Choroid plexus epithelial cell (primary cell): ENCODE data around the gene ADAP1.

Experiments used
- DNase-seq: peaks from one replicate; pipeline ENCODE4 v3.0.0-alpha.2; 2010; ENCODE audit warnings: low read depth
- H3K4me3 ChIP-seq: 2 replicates; pipeline ENCODE4 v1.5.1; 2011; ENCODE audit warnings: low read depth, mild to moderate bottlenecking, control low read depth, low read length, moderate library complexity
- TF ChIP-seq, protein P1 (sequence below): conservative IDR thresholded peaks from 2 replicates; pipeline ENCODE4 v1.5.1; 2011; ENCODE audit warnings: low read depth, mild to moderate bottlenecking, control low read depth, inconsistent platforms, low read length, moderate library complexity

ADAP1 gene

DNA sequence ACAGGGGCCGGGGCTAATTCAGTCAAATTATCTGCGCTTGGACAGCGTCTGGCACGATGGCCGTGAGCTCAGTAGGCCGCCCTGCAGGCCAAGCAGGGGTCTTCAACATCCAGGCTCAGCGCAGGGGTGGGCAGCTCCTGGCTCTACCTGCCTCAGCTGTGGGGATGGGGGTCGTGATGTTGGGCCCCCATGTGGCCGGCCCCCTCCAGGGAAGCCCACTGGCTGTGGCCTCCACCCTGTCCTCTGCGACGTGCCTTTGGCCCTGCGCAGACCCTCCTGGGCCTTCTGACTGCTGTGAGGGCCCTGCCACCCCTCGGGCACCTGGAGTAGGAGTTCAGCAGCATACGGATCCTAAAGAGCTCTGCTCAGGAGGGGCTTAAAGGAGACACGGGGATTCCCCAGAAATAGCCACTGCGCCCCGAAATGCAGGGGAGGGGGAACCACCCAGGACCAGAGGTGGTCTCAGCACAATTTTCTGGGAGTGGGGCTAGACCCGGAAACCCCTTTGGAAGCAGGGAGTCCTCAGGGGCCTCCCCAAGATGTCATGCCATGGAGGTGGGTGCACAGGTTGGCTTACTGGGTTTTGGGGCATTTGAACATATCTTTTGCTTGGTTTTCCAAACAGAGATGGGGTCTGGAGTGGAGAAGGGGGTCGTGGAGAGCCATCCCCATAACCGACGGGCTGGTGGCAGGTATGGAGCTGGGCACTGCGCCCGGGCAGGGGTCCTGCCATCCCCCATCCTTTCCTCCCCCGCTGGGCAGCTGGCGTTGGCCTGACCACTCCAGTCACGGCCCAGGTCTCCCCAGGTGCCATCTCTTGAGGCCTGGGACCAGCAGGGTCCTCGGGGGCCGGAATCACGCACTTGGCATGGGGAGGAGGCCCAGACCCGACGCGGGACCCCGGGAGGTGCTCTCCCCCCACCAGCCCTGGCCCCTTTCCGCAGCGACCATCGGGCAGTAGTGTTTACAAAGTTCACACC, 4.0 kb upstream of the ADAP1 start:
- DNase-seq: no peak
- H3K4me3 ChIP-seq: no peak overlapping the region
- TF ChIP-seq, protein P1, sequence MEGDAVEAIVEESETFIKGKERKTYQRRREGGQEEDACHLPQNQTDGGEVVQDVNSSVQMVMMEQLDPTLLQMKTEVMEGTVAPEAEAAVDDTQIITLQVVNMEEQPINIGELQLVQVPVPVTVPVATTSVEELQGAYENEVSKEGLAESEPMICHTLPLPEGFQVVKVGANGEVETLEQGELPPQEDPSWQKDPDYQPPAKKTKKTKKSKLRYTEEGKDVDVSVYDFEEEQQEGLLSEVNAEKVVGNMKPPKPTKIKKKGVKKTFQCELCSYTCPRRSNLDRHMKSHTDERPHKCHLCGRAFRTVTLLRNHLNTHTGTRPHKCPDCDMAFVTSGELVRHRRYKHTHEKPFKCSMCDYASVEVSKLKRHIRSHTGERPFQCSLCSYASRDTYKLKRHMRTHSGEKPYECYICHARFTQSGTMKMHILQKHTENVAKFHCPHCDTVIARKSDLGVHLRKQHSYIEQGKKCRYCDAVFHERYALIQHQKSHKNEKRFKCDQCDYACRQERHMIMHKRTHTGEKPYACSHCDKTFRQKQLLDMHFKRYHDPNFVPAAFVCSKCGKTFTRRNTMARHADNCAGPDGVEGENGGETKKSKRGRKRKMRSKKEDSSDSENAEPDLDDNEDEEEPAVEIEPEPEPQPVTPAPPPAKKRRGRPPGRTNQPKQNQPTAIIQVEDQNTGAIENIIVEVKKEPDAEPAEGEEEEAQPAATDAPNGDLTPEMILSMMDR: no peak

DNA sequence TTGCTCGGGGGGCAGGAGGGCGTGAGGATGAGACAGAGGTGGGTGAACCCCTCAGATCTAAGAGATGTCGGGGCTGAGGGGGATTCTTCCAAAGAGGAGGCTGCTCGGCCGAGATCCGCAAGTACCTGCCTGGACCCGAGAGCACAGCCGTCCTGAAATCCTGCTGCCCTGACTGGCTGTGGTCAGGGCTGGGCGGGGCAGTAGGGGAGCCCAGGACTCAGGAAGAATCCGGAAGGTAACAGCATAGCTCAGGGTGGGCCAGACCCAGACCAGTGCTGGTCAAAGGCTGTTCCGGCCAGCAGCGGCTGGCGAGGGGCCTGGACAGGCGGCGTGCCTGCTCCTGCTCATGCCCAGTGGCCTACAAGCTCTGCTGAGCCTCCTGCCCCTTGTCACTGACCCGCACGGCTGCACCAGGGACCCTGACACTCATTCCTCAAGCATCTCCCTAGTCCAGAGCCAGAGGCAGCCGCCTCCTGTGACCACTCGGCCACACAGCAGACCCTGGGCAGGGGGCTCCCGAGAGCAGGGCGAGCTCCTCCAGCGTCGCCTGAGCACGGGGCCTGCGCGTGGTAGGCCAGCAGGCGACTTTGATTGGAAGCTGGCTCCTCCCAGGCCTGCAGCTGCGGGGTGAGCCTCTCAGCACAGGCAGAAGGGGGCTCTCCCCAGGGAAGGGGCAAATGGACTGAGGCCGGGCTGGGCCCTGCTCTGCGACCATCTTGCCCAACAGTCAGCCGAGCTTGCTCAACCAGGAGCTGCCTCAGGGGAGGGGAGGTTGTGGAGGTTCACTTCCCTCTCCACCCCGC, 3.1 kb upstream of the ADAP1 start:
- DNase-seq: no peak
- TF ChIP-seq, protein P1: no peak
- H3K4me3 ChIP-seq: no peak overlapping the region

DNA sequence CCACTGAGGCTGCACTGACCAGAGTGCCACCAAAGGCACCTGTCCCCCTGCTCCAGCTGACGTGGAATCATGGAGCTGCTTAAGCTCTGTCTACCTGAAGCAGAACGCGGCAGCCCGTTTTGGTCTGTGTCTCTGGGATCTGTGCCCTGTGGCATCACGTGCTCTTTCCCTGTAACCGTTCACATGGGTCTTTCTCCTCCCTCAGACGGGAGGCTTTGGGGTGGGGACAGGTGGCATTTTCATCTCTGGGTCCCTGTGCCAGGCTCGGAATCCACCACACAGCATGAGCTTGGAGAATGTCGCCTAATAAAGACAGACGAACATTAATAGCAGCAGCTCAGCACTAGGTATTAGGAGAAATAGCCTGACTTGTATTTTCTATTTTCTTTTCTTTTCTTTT, 1.6 kb upstream of the ADAP1 start:
- no peak overlapping the region for H3K4me3 ChIP-seq
- DNase-seq: no peak
- TF ChIP-seq, protein P1: no peak

DNA sequence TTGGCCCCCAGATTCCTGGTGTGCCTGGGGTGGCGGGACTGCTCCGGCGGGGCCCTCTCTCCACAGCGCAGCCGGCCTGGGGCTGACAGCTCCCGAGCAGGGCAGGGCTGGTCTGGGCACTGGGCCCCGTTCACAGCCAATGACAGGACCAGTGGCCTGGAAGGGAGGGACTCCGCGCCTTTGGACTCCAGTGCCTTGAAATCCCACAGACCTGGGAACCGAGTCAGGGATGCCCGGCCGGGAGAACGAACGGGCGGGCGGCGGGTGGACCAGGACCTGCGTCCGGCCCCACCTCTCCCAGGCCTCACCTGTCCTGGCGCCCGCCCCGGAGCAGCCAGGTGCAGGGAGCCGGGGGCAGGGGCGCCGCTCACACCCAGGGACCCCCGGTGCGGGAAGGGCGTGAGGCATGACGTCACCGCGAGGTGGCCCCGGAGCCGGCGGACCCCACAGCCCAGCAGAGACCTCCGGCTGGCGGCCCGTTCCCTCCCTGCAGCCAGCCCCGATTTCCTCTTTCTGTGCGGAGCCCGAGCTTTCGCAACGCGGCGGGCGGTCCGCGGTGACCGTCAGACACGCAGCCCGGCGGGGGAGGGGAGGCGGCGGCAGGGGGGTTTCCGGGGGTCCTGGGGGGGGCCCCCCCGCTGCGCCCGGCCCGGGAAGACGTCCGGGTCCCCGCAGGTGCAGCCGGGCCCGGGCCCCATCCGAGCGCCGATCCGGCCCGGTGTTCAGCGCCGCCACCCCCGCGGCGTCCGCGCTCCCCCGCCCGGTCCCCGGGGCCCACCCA, 743 bp downstream of the ADAP1 start:
- TF ChIP-seq, protein P1: no peak
- peak overlapping the region; percentile 14 for H3K4me3 ChIP-seq
- DNase-seq: no peak

DNA sequence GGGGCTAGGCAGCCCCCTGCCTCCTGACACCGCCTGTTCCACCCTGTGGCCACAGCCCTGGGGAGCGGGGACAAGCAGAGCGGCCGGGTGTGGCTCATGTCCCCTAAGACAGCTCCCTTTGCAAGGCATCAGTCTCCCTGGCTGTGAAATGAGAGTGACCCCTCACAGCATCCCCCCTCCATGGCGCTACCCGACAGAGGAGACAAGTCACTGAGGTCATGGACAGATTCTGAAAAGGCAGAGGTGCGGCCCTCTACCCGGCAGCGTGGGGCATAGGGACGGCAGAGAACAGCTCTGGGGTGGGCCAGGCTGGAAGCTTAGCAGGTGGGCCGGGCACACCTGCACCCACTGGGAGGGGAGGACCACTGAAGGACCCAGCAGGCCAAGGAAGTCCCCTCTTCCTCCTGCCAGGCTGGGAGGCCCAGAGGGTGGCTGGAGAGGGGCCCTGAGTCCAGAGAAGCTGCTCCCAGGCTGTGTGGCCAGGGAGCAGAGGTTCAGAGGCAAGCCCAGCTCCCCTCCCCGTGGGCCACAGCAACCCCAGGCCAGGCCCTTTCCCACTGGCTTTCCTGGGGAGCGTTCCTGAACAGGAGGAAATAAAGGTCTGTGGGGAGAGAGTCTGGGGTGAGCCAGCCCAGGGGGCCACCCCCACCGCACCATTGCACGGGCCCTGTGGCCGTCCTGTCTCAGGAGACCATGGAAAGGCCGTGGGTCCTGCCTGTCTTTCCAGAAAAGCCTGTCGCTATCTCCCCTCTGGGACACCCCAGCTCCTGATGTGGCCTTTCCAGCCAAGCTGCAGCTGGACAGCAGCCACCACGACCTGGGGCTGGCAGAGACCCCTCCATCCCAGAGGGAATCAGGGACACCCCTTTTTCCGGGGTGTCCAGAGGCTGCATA, 1.7 kb downstream of the ADAP1 start:
- no peak for DNase-seq
- no peak overlapping the region for H3K4me3 ChIP-seq
- TF ChIP-seq, protein P1: no peak
